Measurements from ENCODE around the gene TNFRSF17. TPM values are rescaled to one million over a fixed set of nuclear protein-coding genes. Genes with fewer than 3 reads are reported as not detected.

The TNFRSF17 gene
- total and polyA plus RNA-seq, 2 donors (not counting 1 experiment from before 2014, with no cell fraction given) = not detected

DNA sequence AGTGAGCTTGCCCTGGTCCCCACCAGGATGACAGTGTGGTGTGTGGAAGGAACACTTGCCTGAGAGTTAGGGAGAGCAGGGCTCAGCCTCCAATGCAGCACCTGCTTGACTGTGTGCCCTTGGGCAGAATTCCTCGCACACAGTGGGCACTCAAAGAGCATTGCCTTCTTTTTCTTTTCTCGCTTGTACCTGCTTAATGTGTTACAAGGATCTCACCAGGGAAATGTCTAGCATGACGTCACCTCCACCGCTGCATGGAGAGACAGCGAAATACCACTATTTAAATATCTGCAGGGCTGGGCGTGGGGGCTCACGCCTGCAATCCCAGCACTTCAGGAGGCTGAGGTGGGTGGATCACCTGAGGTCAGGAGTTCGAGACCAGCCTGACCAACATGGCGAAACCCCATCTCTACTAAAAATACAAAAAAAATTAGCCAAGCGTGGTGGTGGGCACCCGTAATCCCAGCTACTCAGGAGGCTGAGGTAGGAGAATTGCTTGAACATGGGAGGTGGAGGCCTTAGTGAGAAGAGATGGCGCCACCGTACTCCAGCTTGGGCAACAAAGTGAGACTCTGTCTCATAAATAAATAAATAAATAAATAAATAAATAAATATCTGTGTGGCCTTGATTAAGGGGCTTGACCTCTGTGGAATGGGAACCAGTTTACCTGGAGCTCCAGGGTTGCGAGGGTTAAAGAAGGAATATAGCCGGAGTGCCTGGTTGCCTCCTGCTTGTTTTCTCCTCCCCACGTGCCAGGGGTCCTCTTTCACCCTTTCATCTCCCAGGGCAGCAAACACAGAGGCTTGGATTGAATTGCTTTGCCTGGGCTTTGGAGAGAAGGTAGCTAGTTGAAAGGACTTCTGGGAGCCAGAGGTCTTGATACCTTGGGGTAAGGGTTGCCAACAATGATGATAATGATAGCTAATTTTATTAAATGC, 27.8 kb downstream of the TNFRSF17 start:
- no peak overlapping the region for H3K4me3 ChIP-seq (replicated peaks in 1 of 4; ENCODE audit: control extremely low read depth in 1 of 4, insufficient read depth in 1 of 4, low read depth in 3 of 4, low read length in 4 of 4)
- H3K4me2 ChIP-seq (ENCODE audit: extremely low read depth, insufficient read depth, low read length) = no peak overlapping the region
- H3K79me2 ChIP-seq (ENCODE audit: control insufficient read depth, insufficient read depth, low read length) = peaks cover 1% of the 10 kb centered on the region
- no peak overlapping the region for H2AFZ ChIP-seq (ENCODE audit: low read length)
- no peak overlapping the region for H3K9ac ChIP-seq (ENCODE audit: insufficient read depth, low read length)
- H3K36me3 ChIP-seq (ENCODE audit: control insufficient read depth, insufficient read depth, low read length) = no peaks in the 10 kb centered on the region
- no peaks in the 10 kb centered on the region for H3K4me1 ChIP-seq (ENCODE audit: control insufficient read depth, extremely low read depth, insufficient read depth, low read length)
- no peak for DNase-seq (ENCODE audit: low read depth in 2 of 2)
- H3K27me3 ChIP-seq (ENCODE audit: control insufficient read depth, insufficient read depth, low read length) = no peaks in the 10 kb centered on the region
- no peaks in the 10 kb centered on the region for H4K20me1 ChIP-seq (ENCODE audit: control insufficient read depth, extremely low read depth, insufficient read depth, low read length)
- TF ChIP-seq, protein P1, sequence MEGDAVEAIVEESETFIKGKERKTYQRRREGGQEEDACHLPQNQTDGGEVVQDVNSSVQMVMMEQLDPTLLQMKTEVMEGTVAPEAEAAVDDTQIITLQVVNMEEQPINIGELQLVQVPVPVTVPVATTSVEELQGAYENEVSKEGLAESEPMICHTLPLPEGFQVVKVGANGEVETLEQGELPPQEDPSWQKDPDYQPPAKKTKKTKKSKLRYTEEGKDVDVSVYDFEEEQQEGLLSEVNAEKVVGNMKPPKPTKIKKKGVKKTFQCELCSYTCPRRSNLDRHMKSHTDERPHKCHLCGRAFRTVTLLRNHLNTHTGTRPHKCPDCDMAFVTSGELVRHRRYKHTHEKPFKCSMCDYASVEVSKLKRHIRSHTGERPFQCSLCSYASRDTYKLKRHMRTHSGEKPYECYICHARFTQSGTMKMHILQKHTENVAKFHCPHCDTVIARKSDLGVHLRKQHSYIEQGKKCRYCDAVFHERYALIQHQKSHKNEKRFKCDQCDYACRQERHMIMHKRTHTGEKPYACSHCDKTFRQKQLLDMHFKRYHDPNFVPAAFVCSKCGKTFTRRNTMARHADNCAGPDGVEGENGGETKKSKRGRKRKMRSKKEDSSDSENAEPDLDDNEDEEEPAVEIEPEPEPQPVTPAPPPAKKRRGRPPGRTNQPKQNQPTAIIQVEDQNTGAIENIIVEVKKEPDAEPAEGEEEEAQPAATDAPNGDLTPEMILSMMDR (conservative IDR thresholded peaks at IDR 0.05 in 1 of 2, IDR thresholded peaks at IDR 0.05 in 1 of 2; ENCODE audit: low read depth in 1 of 2, low read length in 2 of 2) = no peak
- TF ChIP-seq EZH2 (IDR thresholded peaks at IDR 0.05; ENCODE audit: low read length, missing control alignments) = no peak
- no peak overlapping the region for H3K27ac ChIP-seq (ENCODE audit: insufficient read depth, low read length)
- H3K9me3 ChIP-seq (ENCODE audit: control insufficient read depth, insufficient read depth, low read depth, low read length) = no peaks in the 10 kb centered on the region

DNA sequence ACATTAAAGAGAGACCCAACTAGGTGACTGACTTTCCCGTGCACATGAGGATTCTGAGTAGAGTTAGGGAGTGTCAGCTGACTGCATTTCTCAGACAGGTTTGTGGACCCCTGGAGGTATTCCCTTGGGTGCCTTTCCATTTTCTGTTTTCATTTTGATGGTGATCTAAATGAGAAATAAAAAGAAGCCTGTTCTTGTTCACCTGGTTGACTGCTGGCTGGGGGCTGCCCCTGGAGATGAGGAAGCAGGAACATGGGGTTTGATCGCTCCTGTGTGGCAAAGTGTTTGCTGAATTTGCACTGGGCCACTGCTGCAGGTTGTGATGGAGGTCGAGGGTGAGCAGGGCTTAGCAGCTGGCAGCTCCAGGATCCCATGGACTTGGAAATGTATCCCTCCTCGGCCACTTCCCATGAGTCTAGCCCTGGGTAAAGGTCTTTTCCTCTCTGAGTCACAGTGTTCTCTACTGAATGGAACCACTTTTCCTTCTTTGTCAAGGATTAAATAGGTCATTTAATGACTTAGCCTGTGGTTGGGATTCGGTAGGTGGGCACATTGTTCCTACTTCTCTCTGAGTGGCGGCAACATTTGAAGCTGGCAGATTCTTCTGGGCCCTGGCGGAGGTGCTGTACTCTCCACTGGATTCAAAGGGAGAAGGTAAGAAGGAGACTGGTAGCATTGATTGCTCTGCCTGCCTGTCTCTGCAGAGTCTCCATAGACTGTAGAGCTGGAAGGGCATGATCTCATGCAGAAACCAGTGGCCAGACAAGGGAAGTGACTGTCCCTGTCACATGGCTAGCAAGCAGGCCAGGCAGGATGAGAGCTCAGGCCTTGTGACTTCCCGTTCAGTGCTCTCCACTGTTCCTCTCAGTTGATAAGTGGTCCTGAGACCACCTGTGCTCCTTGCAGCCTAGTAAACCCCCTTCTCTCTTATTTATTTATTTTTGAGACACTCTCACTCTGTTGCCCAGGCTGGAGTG, 29.4 kb downstream of the TNFRSF17 start:
- no peak overlapping the region for H3K27ac ChIP-seq (ENCODE audit: insufficient read depth, low read length)
- TF ChIP-seq, protein P1 (conservative IDR thresholded peaks at IDR 0.05 in 1 of 2, IDR thresholded peaks at IDR 0.05 in 1 of 2; ENCODE audit: low read depth in 1 of 2, low read length in 2 of 2) = no peak

More for the DNA sequence above, 29.4 kb downstream of the TNFRSF17 start:
- Histone ChIP-seq H2AFZ (ENCODE audit: low read length) (no peak overlapping the region), H3K4me2 (ENCODE audit: extremely low read depth, insufficient read depth, low read length) (no peak overlapping the region), H3K79me2 (ENCODE audit: control insufficient read depth, insufficient read depth, low read length) (no peaks in the 10 kb centered on the region), H4K20me1 (ENCODE audit: control insufficient read depth, extremely low read depth, insufficient read depth, low read length) (no peaks in the 10 kb centered on the region), H3K4me1 (ENCODE audit: control insufficient read depth, extremely low read depth, insufficient read depth, low read length) (no peaks in the 10 kb centered on the region), H3K27me3 (ENCODE audit: control insufficient read depth, insufficient read depth, low read length) (no peaks in the 10 kb centered on the region), H3K36me3 (ENCODE audit: control insufficient read depth, insufficient read depth, low read length) (no peaks in the 10 kb centered on the region), H3K9ac (ENCODE audit: insufficient read depth, low read length) (no peak overlapping the region), H3K9me3 (ENCODE audit: control insufficient read depth, insufficient read depth, low read depth, low read length) (no peaks in the 10 kb centered on the region), H3K4me3 (replicated peaks in 1 of 4; ENCODE audit: control extremely low read depth in 1 of 4, insufficient read depth in 1 of 4, low read depth in 3 of 4, low read length in 4 of 4) (no peak overlapping the region)
- DNase-seq (ENCODE audit: low read depth in 2 of 2) = no peak

All from fibroblast of lung (primary cell).